GM12875 (cell line): ENCODE data around the gene GGCT.

Experiments
- H3K4me3 ChIP-seq: one replicate; pipeline ENCODE4 v1.5.1; 2011; ENCODE audit warnings: low read depth, low read length, control low read depth
- TF ChIP-seq, protein P1 (sequence below): IDR thresholded peaks from 2 replicates; pipeline ENCODE4 v1.5.1; 2011; ENCODE audit warnings: low read depth, mild to moderate bottlenecking, control low read depth, inconsistent platforms, low read length, moderate library complexity, borderline replicate concordance; ENCODE audit not compliant: insufficient read depth

The GGCT gene

DNA sequence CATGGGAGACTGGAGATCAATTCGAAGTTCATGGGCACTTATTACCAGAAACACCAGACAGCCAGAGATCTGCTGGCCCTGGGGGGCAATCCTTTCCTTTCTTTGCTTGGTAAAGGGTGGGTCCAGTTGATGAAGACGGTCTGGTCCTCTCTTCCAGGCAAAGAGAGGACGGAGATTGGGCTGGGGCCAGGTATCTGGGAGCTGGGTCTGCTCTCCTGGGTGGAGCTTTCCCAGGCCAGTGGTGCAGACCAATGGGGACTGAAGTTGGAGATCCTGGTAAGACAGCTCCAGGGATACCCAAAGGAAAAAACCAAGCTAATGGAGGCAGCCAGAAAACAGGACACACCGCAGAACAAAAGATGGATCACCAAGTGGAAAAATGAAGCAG is 44.4 kb downstream of the GGCT start:
- H3K4me3 ChIP-seq: no peak overlapping the region
- TF ChIP-seq, protein P1, sequence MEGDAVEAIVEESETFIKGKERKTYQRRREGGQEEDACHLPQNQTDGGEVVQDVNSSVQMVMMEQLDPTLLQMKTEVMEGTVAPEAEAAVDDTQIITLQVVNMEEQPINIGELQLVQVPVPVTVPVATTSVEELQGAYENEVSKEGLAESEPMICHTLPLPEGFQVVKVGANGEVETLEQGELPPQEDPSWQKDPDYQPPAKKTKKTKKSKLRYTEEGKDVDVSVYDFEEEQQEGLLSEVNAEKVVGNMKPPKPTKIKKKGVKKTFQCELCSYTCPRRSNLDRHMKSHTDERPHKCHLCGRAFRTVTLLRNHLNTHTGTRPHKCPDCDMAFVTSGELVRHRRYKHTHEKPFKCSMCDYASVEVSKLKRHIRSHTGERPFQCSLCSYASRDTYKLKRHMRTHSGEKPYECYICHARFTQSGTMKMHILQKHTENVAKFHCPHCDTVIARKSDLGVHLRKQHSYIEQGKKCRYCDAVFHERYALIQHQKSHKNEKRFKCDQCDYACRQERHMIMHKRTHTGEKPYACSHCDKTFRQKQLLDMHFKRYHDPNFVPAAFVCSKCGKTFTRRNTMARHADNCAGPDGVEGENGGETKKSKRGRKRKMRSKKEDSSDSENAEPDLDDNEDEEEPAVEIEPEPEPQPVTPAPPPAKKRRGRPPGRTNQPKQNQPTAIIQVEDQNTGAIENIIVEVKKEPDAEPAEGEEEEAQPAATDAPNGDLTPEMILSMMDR: no peak

DNA sequence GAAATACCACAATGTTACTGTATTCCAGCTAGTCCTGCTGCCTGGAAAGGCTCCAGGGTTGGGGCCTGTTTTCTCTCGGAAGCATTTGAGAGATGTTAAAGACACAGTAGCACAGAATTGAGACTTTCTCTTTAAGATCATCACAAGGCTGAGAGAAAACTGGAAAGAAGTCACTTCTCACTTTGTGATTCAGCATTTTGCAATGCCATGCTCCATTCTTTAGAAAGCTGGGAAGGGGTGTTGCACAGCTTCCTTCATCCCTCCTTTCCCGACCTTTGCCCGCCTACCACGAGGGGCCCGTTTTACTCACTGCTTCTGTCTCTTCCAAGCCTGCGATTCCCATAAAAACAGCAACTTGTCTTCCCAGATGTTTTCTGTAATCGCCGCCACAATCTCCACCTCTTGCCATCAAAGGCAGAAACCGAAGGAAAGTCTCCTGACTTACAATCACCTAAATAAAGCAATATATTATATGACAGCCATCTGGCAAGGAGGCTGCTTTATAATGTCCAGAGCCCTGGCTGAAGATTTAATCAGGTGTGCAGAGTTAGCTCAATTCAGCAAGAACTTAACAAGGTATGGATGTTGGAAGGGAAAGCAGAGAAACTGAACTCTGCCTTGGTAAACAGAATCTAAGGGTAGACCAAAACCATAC is 44.9 kb downstream of the GGCT start:
- H3K4me3 ChIP-seq: no peak overlapping the region
- TF ChIP-seq, protein P1: no peak

DNA sequence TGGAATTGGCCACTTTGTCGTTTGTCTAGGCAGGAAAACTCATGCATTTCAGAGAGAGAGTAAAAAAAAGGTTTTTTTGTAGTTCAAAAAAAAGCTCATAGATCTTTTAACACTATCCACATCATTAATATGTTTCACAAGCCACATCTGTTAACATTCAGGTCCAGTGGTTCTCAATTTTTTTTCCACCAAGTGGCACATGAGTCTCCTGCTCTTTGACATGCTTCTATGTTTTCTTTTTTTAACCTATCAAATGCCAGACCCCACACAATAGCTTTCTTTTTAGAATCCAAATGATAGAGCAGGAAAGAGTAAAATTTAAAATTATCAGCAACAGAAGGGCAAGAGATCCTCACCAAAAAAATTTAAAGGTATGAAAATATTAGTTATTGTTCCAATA is 46.3 kb downstream of the GGCT start:
- no peak overlapping the region for H3K4me3 ChIP-seq
- TF ChIP-seq, protein P1: no peak

DNA sequence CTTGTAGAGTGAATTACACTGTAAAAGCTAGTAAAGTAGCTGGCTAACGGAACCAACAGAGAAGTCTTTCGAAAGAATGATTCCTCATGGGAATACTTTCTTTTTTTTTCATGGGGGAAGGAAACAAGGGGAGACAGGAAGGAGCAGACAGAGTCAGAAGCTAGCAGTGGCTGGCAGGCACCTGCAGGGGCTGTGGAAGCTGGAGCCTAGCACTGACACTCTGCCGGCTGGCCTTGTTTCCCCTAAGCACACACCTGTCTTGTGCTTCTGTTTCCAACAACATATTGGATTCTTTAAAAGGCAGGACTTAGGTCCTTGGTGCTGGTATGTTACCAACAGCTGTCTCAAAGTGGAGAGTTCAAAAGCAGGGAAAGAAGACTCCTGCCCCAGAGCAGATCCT is 50.7 kb downstream of the GGCT start:
- H3K4me3 ChIP-seq: no peak overlapping the region
- TF ChIP-seq, protein P1: no peak

DNA sequence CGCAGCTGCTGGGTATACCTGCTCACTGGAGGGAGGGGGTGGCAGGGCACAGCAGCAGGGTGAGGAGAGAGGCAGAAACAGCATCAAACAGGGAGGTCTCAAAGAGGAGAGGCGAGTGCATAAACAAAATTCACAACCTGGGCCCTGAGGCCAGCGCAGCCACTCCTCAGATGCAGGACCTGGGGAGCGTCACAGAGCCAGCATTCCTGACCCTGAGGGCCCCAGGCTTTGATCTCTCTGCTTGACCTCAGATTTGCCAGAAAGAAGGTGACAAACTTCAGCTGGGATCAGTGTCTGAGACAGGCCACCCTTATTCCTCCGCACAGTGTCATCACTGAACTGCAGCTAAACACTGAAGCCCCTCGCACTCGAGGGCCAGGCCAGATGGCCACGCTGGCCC is 51.6 kb downstream of the GGCT start:
- no peak overlapping the region for H3K4me3 ChIP-seq
- TF ChIP-seq, protein P1: no peak

DNA sequence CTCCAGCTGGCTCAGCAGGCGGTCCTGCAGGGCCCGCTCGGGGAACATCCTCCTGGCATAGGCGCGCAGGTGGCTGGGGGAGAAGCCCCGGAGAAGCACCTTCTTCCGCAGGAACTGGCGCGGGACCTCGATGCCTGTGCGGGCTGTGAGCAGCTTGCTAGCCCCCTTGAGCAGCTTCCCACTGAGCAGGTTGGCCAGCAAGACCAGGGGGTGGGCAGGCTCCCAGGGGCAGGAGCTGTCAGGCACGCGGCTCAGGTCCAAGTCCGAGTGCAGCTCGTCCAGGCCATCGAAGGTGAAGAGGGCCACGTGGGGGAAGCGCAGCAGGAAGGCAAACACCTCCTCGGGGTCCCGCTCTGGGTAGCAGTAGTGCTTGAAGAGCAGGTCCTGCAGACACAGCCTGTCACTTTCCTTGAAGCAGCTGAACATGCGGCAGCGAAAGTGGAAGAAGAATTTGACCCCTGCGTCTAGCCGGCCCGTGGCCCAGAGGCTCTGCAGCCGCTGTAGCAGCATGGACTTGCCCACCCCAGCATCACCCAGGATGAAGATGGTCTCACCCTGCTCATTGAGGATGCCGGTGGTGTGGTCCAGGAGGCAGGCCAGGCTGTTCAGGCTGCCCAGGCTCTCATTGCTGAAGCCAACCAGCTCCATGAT is 52.2 kb downstream of the GGCT start:
- TF ChIP-seq, protein P1: no peak
- no peak overlapping the region for H3K4me3 ChIP-seq
